8988T (cell line): ENCODE results near the gene LRRD1.
A peak's percentile ranks its signal among the peaks of the same experiment; 100 is the strongest.
"Not testable (repeated sequence)": the region's sequence is repeated elsewhere in the genome, so short reads cannot be mapped to it uniquely, and the experiment has no call there.

Source experiments
- DNase-seq: peaks from one replicate; pipeline ENCODE4 v3.0.0; 2011

The LRRD1 gene

DNA sequence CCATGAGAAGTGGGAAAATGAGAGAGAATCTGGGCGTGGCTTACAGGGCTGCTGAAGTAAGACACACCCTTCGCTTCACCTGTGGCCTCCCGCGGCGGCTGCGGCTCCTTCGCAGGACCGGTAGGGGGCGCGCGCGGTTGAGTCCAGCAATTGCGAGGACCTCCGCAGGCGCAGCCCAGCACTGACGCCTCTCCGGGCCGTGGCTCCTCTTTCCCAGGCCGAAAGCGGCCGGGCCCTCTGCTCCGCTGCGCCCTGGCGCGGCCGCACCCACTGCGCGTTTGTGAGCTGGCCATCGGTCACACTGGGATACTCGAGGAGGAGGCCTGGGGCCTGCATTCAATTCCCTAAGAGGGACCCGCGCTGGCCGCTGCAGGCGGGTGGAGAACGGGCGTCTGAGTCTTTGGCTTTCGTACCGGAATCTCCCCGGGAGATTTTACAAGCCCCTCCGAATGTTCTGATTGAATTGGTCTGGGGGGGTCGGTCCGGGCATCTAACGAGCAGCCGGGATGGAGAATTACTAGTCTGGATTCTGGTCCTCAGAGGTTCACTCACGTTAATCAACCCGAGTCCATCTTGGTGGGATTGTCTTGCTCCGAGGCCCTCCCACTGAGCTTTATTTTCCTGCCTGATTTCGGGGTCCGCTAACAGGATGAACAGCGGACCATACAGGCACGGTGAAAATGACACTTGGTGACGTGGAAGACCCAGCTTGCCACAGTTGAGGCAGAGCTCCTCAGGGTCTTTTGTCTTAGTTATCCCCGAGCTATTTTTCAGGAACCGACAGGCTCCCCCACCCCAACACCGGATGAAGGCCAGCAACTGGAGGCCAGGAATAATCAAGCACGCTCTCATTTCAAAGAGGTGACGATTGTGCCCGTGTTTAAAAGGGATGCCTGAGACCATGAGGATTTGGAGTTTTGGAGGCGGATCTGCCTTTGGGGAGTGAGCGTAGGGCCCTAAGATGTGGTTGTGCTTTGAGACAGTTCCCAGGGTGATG, at the start of gene LRRD1:
Gene LRRD1 (minus strand): TSS at position 215 of the 997 bp plus-strand sequence. CDS start 13,940 bp downstream, outside the sequence.
- peak; percentile 51 for DNase-seq

DNA sequence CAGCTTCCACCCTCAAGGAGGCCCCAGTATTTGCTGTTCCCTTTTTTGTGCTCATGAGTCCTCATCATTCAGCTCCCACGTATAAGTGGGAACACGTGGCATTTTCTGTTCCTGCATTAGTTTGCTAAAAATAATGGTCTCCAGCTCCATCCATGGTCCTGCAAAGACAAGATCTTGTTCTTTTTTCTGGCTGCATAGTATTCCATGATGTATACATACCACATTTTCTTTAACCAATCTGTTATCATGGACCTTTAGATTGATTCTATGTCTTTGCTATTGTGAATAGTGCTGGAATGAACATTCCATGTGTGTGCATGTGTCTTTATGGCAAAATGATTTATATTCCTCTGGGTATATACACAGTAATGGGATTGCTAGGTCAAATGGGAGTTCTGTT, 49.8 kb upstream of the LRRD1 start:
- no peak for DNase-seq

DNA sequence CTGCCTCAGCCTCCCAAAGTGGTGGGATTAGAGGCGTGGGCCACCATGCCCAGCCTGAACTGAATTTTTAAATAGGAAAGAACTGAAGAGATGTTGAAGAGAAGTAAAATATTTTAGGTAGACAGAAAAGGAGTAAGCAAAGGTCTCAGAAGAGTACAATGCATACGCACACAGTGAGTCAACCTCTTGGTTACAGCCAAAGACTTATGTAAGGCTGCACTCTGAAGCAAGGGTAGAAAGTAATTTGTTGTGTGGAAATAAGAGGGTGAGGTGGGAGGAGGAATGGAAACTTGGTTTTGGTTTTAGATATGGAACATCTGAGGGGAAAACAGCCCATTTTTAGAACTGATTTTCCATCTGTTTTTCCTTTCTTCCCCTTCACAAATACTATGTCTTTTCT, 49.2 kb upstream of the LRRD1 start:
- DNase-seq, result no peak

DNA sequence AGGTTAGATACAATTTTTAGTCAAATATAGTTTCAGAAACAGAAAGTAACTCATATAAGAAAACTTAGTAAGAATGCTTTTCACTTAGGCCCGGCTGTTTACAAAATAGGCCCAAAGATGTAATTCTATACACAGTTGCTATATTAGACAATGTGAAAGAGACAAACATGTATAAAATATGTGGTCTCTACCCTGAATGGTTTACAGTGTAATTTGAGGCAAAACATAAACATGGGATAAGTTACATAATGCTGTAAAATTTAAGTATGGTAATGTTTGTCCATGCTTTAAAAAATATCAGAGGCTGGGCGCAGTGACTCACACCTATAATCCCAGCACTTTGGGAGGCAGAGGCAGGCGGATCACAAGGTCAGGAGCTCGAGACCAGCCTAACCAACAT, 48.0 kb upstream of the LRRD1 start:
- no peak for DNase-seq

DNA sequence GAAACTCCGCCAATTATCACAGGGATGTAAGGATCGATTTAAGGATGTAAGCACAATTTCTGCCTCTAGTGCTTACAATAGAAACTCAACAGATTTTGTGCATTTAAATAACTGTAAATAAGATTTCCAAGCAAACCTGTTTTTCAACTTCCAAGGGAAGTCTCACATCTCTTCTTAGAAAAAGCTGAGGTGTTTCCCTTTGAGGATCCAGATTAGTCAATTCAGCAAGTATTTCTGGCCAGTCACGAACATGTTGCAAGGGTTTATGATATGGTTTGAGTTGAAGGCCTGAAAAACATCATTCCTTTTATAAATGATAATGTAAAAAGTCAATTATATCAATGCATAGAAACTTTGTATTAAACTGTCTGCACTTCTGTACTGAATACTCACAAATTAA, 42.8 kb upstream of the LRRD1 start:
- DNase-seq, result no peak

DNA sequence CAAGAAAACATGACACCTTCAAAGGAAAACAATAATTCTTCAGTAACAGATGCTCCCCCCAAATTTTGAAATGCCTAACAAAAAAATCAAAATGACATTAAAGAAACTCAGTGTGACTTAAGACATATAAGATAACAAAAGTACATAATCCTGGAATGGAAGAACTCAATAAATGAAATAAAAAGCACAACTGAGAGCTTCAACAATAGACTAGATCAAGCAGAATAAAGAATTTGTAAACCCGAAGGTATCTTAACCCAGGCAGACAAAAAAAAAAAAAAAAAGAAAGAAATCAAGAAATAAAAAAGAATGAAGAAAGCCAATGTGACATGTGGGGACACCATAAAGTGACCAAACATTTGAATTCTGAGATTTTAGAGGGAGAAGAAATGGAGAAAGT, 27.7 kb upstream of the LRRD1 start:
- DNase-seq, result no peak

DNA sequence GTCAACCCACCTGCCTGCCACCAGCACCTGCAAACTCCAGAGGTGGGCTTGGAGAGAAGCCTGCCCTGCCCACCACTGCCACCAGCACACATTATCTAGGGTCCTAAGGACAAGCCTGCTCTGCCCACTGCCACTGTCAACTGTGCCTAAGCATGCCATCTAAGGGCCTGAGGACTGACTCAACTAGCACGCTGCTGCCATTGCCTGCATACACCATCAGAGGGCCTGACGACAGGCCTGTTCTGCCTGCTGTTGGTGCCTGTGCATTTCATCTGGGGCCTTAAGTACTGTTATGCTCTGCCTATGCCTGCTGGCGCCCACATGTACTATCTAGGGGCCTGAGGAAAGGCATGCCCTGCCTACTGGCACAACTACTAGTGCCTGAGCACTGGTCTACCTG, 27.0 kb upstream of the LRRD1 start:
- DNase-seq, result no peak

DNA sequence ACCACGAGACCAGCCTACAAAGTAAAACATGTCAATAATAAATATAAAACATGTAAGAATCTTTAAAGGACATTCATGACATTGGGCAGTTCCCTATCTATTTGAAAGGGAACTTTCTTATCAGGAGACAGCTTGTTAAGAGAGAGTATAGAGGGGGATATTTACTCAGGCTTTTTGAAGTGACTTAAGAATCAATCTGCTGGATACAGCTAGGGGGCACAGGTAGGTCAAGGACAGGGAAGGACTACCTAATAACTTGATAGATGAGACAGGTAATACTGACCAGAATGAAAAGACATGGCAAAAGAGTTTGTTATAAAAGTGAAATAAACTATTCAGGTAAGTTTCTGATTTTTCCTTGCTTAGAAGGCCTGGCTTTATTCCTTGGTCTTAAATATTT, 21.8 kb upstream of the LRRD1 start:
- no peak for DNase-seq

DNA sequence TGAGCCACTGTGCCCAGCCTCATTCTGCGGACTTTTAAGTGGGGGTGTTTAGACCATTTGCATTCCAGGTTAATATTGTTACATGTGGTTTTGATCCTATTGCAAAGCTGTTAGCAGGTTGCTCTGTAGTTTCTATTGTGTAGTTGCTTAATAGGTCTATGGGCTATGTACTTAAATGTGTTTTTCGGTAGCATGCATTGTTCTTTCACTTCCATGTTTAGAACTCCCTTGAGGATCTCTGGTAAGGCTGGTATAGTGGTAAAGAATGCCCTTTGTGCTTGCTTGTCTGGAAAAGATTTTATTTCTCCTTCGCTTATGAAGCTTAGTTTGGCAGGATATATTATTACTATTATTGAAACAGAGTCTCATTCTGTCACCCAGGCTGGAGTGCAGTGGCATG, 13.4 kb upstream of the LRRD1 start:
- no peak for DNase-seq

DNA sequence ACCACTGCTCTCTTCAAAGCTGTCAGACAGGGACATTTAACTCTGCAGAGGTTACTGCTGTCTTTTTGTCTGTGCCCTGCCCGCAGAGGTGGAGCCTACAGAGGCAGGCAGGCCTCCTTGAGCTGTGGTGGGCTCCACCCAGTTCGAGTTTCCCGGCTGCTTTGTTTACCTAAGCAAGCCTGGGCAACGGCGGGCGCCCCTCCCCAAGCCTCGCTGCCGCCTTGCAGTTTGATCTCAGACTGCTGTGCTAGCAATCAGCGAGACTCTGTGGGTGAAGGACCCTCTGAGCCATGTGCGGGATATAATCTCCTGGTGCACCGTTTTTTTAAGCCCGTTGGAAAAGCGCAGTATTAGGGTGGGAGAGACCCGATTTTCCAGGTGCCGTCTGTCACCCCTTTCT, 10.3 kb upstream of the LRRD1 start:
- not testable (repeated sequence) for DNase-seq

DNA sequence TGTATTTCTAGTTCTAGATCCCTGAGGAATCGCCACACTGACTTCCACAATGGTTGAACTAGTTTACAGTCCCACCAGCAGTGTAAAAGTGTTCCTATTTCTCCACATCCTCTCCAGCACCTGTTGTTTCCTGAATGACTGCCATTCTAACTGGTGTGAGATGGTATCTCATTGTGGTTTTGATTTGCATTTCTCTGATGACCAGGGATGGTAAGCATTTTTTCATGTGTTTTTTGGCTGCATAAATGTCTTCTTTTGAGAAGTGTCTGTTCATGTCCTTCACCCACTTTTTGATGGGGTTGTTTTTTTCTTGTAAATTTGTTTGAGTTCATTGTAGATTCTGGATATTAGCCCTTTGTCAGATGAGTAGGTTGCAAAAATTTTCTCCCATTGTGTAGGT, 5.4 kb upstream of the LRRD1 start:
- not testable (repeated sequence) for DNase-seq

DNA sequence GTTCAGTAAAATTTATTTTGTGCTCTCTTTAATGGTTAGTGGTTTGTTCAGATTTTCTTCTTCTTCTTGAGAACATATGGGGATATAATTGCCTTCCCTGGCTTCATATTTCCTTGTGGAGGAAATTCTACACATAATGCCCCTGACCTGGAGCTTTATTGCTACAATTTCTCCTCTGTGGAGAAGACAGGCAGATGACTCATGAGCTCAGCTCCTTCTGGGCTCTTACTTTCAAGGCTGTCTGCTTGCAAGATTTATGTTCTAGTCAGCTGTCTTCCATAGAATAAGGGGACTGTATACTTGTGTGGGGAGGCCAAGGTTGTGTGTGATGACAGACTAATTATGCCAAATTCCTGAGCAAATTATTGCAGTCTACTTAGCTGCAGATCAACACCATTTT, 1.6 kb downstream of the LRRD1 start:
- no peak for DNase-seq

DNA sequence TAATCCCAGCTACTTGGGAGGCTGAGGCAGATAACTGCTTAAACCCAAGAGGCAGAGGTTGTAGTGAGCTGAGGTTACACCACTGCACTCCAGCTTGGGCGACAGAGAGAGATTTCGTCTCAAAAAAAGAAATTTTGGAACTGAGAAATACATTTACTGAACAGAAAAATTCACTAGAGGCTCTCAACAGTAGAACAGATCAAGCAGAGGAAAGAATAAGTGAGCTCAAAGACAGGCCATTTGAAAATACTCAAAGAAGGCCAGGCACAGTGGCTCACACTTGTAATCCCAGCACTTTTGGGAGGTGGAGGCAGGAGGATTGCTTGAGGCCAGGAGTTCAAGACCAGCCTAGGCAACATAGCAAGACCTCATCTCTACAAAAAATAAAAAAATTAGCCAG, 9.4 kb downstream of the LRRD1 start:
- not testable (repeated sequence) for DNase-seq

DNA sequence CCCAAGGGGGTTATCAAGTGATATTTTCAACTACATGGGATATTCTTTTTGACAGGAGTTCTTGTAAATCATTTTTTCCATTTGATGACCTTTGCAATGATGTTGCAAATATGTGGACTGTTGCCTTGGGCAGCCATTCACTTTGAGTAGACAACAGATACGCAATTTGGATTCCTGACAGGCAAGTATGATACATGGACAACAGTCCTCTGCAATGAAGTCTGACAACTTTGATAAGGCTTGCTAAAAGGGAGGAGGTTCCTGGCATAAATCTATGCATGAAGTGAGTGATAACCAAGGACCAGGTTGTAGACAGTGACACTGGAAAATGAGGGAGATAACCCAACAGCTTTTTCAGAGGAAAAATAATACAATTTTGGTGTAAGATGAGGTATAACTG, 17.7 kb downstream of the LRRD1 start:
- no peak for DNase-seq

DNA sequence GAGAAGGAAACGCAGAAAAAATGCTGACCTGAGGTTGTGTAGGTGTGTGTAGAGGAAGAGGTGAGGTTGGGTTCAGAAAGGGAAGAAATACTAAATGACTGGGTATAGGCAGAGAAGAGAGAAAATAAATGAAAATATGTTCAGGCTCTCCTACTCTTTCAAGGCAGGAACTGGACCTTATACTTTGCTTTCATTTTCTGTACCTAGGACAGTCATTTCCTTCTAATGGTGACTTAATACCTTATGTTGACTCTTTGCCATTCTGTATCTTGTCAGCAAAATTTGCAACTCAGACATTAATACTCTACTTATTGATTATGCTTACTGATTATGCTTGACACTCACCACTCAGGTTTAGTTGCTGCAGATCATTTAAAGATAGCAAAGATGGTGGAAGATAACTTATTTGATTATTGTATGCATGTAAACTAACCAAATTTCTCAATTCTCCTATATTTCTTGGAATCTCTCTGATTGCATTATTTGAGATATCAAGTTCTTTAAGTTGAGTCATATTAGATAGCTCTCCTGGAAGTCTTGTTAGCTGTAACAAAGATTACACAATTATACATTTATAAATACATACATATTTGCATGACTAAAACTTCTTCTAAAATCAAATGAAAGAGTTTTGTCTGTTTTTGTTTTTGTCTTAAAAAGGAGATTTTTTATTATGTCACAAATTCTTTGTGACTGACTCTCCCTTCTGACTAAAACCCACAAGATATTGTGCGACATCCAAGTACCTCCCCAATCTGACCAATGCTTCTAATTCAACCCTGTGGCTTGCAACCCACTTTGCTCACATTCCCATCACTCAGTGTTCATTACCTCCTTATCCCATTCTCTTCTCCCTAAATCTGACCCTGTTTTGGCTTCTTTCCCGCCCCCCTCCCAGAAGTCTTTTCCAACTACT, 20.0 kb downstream of the LRRD1 start:
- no peak for DNase-seq

DNA sequence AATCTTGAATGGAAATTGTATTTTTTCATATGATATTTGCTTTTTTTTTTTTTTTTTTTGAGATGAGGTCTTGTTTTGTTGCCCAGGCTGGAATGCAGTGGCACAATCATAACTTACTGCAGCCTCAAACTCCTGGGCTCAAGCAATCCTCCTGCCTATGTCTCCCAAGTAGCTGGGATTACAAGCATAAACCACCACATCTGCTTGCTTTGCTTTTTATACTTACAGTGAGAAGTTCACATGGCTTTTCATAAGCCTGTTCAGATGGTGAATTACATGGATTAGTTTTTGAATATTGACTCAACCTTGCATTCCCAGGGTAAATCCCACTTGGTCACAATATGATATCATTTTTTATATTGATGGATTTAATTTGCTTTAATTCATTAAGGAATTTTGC, 22.0 kb downstream of the LRRD1 start:
- no peak for DNase-seq

DNA sequence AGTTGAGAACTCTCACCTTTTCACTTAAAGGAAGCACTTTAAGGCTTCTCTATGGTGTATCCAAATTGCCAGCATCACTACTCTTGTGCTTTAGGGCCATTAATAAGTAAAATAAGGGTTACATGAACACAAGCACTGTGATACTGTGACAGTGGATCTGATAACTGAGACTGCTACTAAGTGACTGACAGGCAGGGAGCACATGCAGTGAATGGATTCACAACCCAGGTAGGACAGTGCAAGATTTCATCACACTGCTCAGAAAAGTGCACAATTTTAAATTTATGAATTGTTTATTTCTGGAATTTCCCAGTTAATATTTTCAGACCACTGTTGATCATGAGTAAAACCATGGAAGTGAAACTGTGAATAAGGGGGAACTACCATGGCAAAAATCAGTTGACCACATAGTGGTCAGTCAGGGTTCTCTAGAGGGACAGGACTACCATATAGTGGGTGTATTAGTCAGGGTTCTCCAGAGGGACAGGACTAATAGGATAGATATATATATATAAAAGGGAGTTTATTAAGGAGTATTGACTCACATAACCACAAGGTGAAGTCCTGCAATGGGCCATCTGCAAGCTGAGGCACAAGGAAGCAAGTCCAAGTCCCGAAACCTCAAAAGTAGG, 23.7 kb downstream of the LRRD1 start:
- no peak for DNase-seq

DNA sequence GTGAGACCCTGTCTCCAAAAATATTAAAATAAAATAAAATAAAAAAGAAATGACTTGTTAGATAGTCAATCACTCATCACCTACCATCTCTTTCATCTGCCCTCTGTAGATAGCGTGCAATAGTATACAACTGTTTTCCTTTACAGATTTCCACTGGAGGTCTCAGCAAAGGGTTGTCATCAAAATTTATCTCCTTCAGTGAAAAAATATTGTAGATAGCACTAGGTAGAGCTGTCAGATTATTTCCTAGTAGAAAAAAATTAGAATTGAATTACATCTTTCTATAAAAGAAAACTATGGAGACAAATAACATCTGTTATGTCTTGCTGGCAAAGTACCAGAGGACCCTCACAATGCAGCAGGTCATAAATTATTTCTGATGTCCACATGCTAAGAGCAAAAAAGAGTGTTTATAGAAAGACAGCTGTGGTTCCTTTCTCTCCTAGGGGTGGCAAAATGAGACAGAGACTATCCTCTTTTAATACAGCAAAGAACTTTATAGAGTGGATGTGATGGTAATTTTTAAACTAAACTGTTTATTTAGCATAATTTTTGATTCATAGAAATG, 28.4 kb downstream of the LRRD1 start:
- no peak for DNase-seq

DNA sequence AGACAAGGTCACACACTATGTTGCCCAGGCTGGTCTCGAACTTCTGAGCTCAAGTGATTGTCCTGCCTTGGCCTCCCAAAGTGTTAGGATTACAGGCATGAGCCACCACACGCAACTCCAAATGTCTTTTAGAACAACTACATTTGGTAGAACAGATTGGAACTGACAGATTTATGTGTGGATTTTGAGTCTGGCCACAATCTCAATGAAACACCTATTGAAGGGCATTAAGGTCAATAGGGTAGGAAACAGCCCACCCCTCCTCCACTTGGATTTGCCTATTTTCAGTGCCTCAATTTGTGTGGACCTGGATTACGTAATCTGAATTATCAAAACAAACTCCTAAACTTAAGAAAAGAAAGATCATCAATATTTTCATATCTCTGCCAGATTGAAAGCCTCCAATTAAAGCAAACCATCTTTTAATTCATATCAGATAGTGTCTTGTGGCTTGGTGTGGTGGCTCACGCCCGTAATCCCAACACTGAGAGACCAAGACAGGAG, 29.2 kb downstream of the LRRD1 start:
- no peak for DNase-seq

DNA sequence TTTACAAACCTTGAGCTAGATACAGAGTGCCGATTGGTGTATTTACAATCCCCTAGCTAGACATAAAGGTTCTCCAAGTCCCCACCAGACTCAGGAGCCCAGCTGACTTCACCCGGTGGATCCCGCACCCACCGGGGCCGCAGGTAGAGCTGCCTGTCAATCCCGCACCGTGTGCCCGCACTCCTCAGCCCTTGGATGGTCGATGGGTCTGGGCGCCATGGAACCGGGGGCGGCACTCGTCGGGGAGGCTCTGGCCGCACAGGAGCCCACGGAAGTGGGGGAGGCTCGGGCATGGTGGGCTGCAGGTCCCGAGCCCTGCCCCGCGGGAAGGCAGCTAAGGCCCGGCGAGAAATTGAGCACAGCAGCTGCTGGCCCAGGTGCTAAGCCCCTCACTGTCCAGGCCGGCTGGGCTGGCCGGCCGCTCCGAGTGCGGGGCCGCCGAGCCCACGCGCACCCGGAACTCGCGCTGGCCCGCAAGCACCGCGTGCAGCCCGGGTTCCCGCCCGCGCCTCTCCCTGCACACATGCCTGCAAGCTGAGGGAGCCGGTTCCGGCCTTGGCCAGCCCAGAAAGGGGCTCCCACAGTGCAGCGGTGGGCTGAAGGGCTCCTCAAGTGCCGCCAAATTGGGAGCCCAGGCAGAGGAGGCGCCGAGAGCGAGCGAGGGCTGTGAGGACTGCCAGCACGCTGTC, 35.6 kb downstream of the LRRD1 start:
- not testable (repeated sequence) for DNase-seq

DNA sequence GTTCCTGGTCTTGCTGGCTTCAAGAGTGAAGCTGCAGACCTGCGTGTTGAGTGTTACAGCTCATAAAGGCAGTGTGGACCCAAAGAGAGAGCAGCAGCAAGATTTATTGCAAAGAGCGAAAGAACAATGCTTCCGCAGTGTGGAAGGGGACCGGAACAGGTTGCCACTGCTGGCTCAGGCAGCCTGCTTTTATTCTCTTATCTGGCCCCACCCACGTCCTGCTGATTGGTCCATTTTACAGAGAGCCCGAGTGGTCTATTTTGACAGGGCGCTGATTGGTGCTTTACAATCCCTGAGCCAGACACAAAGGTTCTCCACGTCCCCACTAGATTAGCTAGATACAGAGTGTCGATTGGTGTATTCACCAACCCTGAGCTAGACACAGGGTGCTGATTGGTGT, 36.2 kb downstream of the LRRD1 start:
- DNase-seq, result not testable (repeated sequence)

DNA sequence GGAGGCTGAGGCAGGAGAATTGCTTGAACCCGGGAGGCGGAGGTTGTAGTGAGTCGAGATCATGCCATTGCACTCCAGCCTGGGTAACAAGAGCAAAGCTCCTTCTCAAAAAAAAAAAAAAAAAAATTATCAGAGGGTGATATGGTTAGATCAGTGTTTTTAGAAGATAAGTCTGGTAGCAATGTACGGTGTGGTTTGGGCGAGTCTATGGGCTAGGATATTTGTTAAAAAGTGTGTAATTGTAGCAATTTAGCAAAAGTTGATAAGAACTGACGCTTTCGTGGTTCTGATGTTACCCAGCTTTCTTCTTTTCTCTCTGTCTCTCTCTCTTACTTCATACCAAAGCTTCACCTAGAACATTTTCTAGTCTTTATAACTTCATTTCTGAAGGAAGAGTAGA, 37.8 kb downstream of the LRRD1 start:
- no peak for DNase-seq
